HepG2 (cell line): ENCODE measurements around the gene TMEM41B. TPM values are rescaled to one million over a fixed set of nuclear protein-coding genes. Genes with fewer than 3 reads are reported as not detected.

Source experiments
- AKAP8 ChIP-seq: sonication (generic); formaldehyde crosslinking; IDR thresholded peaks from 2 replicates; pipeline ENCODE4 v1.5.1; 2020; ENCODE audit warnings: mild to moderate bottlenecking, missing genetic modification reagents
- GABPA ChIP-seq, 2 experiments: IDR thresholded peaks; 2 replicates each; pipeline ENCODE4 v1.6.1; 2011 to 2016; ENCODE audit warnings: low read depth in 2 of 2, low read length in 1 of 2, missing biosample characterization in 1 of 2, missing genetic modification characterization in 1 of 2
- HDAC2 ChIP-seq: sonication (generic); formaldehyde crosslinking; IDR thresholded peaks from 2 replicates; pipeline ENCODE4 v1.4.0; 2020; ENCODE audit warnings: missing genetic modification reagents
- HNF4G ChIP-seq, 2 experiments: sonication (generic) in 1 of 2; formaldehyde crosslinking in 1 of 2; IDR thresholded peaks; 2 replicates each; pipeline versions ENCODE4 v1.4.0 to v1.6.1; 2011 to 2020; ENCODE audit warnings: borderline replicate concordance in 2 of 2, low read depth in 2 of 2, mild to moderate bottlenecking in 2 of 2, low read length in 1 of 2, missing genetic modification reagents in 1 of 2, moderate library complexity in 1 of 2
- HOXA7 ChIP-seq: sonication (generic); formaldehyde crosslinking; IDR thresholded peaks from 2 replicates; pipeline ENCODE4 v1.8.1; 2022; ENCODE audit warnings: mild to moderate bottlenecking, missing genetic modification reagents, moderate library complexity
- NR2F6 ChIP-seq, 2 experiments: IDR thresholded peaks; 2 replicates each; pipeline ENCODE4 v1.6.1; 2016; ENCODE audit warnings: antibody characterized with exemption in 1 of 2, mild to moderate bottlenecking in 1 of 2
- POGZ ChIP-seq: sonication (generic); formaldehyde crosslinking; IDR thresholded peaks from 2 replicates; pipeline ENCODE4 v1.4.0; 2020; ENCODE audit warnings: mild to moderate bottlenecking, missing genetic modification reagents
- POLR2G ChIP-seq: fragments of 200-400 bp; formaldehyde crosslinking; IDR thresholded peaks from 2 replicates; pipeline ENCODE4 v1.6.1; 2018; ENCODE audit warnings: mild to moderate bottlenecking, low read depth, low read length, moderate library complexity
- ZMYM3 ChIP-seq: sonication (generic); formaldehyde crosslinking; IDR thresholded peaks from 2 replicates; pipeline ENCODE4 v1.5.1; 2020; ENCODE audit warnings: mild to moderate bottlenecking, missing genetic modification reagents
- ZNF10 ChIP-seq: sonication (generic); formaldehyde crosslinking; IDR thresholded peaks from 2 replicates; pipeline ENCODE4 v1.4.0; 2020; ENCODE audit warnings: mild to moderate bottlenecking, low read depth, missing genetic modification reagents, borderline replicate concordance
- ZNF350 ChIP-seq: sonication (generic); formaldehyde crosslinking; IDR thresholded peaks from 2 replicates; pipeline ENCODE4 v1.4.0; 2020; ENCODE audit warnings: mild to moderate bottlenecking, low read depth, missing genetic modification reagents, borderline replicate concordance
- ZNF460 ChIP-seq: sonication (generic); formaldehyde crosslinking; IDR thresholded peaks from 2 replicates; pipeline ENCODE4 v1.5.1; 2020; ENCODE audit warnings: missing genetic modification reagents, mild to moderate bottlenecking, borderline replicate concordance
- ZNF7 ChIP-seq: IDR thresholded peaks from 2 replicates; pipeline ENCODE4 v1.6.1; 2016; ENCODE audit warnings: missing biosample characterization, missing genetic modification reagents
- polyA plus RNA-seq, 8 experiments: library from polyadenylated mRNA; depleted of rRNA in 3 of 8; stranded (reverse) in 7 of 8; unstranded in 1 of 8; fragments of >200 nt; fragmentation: Illumina TruSeq in 4 of 8; extraction: Trizol in 4 of 8; gene quantifications; 2 replicates each; pipeline versions ENCODE4 v1.2.1 to v1.2.3, GENCODE V29; 2011 to 2016; ENCODE audit warnings: low read depth in 4 of 8, missing spikeins in 1 of 8, mixed read lengths in 1 of 8; ENCODE audit not compliant: insufficient read depth in 1 of 8
- total RNA-seq, 5 experiments: library from RNA; depleted of rRNA; stranded (reverse); fragments of >200 nt; fragmentation: Illumina TruSeq; extraction: Trizol; gene quantifications; 2 replicates each; pipeline ENCODE4 v1.2.3, GENCODE V29; 2016; ENCODE audit warnings: low read depth in 1 of 5
- TF ChIP-seq, protein P1 (sequence below): sonication (generic); formaldehyde crosslinking; IDR thresholded peaks from 2 replicates; pipeline ENCODE4 v1.5.0; 2020; ENCODE audit warnings: missing genetic modification reagents
- TF ChIP-seq, protein P2 (sequence below): sonication (generic); formaldehyde crosslinking; IDR thresholded peaks from 2 replicates; pipeline ENCODE4 v1.5.0; 2020; ENCODE audit warnings: mild to moderate bottlenecking, missing genetic modification reagents
- TF ChIP-seq, protein P3 (sequence below): sonication (generic); formaldehyde crosslinking; IDR thresholded peaks from 2 replicates; pipeline ENCODE4 v1.5.0; 2020; ENCODE audit warnings: missing genetic modification reagents, mild to moderate bottlenecking, borderline replicate concordance
- TF ChIP-seq, protein P4 (sequence below): sonication (generic); formaldehyde crosslinking; IDR thresholded peaks from 2 replicates; pipeline ENCODE4 v1.8.0; 2022; ENCODE audit warnings: missing genetic modification reagents, mild to moderate bottlenecking, moderate library complexity, borderline replicate concordance
- TF ChIP-seq, protein P5 (sequence below): sonication (generic); formaldehyde crosslinking; IDR thresholded peaks from 2 replicates; pipeline ENCODE4 v1.5.0; 2020; ENCODE audit warnings: missing genetic modification reagents
- TF ChIP-seq, protein P6 (sequence below): sonication (generic); formaldehyde crosslinking; IDR thresholded peaks from 2 replicates; pipeline ENCODE4 v1.4.0; 2020; ENCODE audit warnings: missing genetic modification reagents

TMEM41B gene
- total and polyA plus RNA-seq, 2 of the 13 experiments (the other 11 are each of a cell fraction or from before 2014, with no cell fraction given), result 36.8 to 48.1 TPM

DNA sequence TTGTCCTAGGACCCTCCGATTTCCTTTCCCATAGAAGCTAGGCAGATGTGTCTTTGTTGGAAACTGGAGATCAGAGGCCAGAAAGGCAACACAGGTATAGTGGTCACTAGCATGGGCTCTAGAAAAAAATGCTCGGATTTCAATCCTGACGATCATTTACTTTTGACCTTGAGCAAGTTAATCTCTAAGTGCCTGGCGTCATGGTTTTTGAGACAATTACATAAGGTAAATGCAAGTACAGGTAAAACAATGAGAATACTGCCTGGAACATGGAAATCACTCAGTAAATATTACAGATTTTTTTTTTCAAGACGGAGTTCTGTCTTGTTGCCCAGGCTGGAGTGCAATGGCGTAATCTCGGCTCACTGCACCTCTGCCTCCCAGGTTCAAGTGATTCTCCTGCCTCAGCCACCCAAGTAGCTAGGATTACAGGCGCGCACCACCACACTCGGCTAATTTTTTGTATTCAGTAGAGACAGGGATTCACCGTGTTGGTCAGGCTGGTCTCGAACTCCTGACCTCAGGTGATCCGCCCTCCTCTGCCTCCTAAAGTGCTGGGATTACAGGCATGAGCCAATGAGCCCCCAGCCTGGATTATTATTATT lies 48.2 kb downstream of the TMEM41B start (continued):
- no peak for TF ChIP-seq GABPA (IDR thresholded peaks at IDR 0.05; ENCODE audit: low read depth, low read length)
- 0 out of 2 replicates have a peak, but pooled peaks have one; percentile 7 for TF ChIP-seq GABPA (CRISPR knock-in tag; IDR thresholded peaks at IDR 0.05; ENCODE audit: low read depth)
- TF ChIP-seq, protein P1, sequence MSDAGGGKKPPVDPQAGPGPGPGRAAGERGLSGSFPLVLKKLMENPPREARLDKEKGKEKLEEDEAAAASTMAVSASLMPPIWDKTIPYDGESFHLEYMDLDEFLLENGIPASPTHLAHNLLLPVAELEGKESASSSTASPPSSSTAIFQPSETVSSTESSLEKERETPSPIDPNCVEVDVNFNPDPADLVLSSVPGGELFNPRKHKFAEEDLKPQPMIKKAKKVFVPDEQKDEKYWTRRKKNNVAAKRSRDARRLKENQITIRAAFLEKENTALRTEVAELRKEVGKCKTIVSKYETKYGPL (CRISPR knock-in tag), result 0 out of 2 replicates have a peak, but pooled peaks have one; percentile 54
- no peak for TF ChIP-seq ZNF350 (CRISPR knock-in tag)
- TF ChIP-seq POLR2G, result no peak
- TF ChIP-seq ZNF10 (CRISPR knock-in tag), result no peak
- no peak for TF ChIP-seq HOXA7 (CRISPR knock-in tag)
- TF ChIP-seq, protein P2, sequence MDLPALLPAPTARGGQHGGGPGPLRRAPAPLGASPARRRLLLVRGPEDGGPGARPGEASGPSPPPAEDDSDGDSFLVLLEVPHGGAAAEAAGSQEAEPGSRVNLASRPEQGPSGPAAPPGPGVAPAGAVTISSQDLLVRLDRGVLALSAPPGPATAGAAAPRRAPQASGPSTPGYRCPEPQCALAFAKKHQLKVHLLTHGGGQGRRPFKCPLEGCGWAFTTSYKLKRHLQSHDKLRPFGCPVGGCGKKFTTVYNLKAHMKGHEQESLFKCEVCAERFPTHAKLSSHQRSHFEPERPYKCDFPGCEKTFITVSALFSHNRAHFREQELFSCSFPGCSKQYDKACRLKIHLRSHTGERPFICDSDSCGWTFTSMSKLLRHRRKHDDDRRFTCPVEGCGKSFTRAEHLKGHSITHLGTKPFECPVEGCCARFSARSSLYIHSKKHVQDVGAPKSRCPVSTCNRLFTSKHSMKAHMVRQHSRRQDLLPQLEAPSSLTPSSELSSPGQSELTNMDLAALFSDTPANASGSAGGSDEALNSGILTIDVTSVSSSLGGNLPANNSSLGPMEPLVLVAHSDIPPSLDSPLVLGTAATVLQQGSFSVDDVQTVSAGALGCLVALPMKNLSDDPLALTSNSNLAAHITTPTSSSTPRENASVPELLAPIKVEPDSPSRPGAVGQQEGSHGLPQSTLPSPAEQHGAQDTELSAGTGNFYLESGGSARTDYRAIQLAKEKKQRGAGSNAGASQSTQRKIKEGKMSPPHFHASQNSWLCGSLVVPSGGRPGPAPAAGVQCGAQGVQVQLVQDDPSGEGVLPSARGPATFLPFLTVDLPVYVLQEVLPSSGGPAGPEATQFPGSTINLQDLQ (CRISPR knock-in tag), result no peak
- peak; percentile 69 for TF ChIP-seq ZMYM3 (CRISPR knock-in tag)
- TF ChIP-seq, protein P3, sequence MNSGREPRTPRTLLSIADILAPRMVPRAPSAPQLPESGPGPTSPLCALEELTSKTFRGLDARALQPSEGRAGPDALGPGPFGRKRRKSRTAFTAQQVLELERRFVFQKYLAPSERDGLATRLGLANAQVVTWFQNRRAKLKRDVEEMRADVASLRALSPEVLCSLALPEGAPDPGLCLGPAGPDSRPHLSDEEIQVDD (CRISPR knock-in tag), result no peak
- TF ChIP-seq HDAC2, result no peak; the same call in 1 of the 2 replicates
- peak; percentile 95 for TF ChIP-seq ZNF460 (CRISPR knock-in tag)
- TF ChIP-seq ZNF7, result no peak
- 0 out of 2 replicates have a peak, but pooled peaks have one; percentile 19 for TF ChIP-seq POGZ (CRISPR knock-in tag)
- TF ChIP-seq, protein P4, sequence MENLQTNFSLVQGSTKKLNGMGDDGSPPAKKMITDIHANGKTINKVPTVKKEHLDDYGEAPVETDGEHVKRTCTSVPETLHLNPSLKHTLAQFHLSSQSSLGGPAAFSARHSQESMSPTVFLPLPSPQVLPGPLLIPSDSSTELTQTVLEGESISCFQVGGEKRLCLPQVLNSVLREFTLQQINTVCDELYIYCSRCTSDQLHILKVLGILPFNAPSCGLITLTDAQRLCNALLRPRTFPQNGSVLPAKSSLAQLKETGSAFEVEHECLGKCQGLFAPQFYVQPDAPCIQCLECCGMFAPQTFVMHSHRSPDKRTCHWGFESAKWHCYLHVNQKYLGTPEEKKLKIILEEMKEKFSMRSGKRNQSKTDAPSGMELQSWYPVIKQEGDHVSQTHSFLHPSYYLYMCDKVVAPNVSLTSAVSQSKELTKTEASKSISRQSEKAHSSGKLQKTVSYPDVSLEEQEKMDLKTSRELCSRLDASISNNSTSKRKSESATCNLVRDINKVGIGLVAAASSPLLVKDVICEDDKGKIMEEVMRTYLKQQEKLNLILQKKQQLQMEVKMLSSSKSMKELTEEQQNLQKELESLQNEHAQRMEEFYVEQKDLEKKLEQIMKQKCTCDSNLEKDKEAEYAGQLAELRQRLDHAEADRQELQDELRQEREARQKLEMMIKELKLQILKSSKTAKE, result no peak
- TF ChIP-seq HNF4G (IDR thresholded peaks at IDR 0.05; ENCODE audit: borderline replicate concordance, low read depth, low read length), result no peak
- TF ChIP-seq HNF4G (CRISPR knock-in tag; IDR thresholded peaks at IDR 0.05; ENCODE audit: borderline replicate concordance, low read depth), result no peak
- TF ChIP-seq NR2F6 (IDR thresholded peaks at IDR 0.05), result 0 out of 2 replicates have a peak, but pooled peaks have one; percentile 18
- 0 out of 2 replicates have a peak, but pooled peaks have one; percentile 14 for TF ChIP-seq NR2F6 (CRISPR knock-in tag; IDR thresholded peaks at IDR 0.05)
- no peak for TF ChIP-seq AKAP8 (CRISPR knock-in tag)
- TF ChIP-seq, protein P5, sequence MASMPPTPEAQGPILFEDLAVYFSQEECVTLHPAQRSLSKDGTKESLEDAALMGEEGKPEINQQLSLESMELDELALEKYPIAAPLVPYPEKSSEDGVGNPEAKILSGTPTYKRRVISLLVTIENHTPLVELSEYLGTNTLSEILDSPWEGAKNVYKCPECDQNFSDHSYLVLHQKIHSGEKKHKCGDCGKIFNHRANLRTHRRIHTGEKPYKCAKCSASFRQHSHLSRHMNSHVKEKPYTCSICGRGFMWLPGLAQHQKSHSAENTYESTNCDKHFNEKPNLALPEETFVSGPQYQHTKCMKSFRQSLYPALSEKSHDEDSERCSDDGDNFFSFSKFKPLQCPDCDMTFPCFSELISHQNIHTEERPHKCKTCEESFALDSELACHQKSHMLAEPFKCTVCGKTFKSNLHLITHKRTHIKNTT (CRISPR knock-in tag), result no peak
- TF ChIP-seq, protein P6, sequence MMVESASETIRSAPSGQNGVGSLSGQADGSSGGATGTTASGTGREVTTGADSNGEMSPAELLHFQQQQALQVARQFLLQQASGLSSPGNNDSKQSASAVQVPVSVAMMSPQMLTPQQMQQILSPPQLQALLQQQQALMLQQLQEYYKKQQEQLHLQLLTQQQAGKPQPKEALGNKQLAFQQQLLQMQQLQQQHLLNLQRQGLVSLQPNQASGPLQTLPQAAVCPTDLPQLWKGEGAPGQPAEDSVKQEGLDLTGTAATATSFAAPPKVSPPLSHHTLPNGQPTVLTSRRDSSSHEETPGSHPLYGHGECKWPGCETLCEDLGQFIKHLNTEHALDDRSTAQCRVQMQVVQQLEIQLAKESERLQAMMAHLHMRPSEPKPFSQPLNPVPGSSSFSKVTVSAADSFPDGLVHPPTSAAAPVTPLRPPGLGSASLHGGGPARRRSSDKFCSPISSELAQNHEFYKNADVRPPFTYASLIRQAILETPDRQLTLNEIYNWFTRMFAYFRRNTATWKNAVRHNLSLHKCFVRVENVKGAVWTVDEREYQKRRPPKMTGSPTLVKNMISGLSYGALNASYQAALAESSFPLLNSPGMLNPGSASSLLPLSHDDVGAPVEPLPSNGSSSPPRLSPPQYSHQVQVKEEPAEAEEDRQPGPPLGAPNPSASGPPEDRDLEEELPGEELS (CRISPR knock-in tag), result no peak
